Retinal pigment epithelial cell (primary cell): ENCODE data around the gene CBR4.
A peak's percentile ranks its signal among the peaks of the same experiment; 100 is the strongest.

ENCODE experiments used
- DNase-seq: peaks from one replicate; pipeline ENCODE4 v3.0.0-alpha.2; 2010; ENCODE audit warnings: low read depth
- H3K4me3 ChIP-seq: 2 replicates; pipeline ENCODE4 v1.5.1; 2011; ENCODE audit warnings: mild to moderate bottlenecking, low read length, control low read depth, moderate library complexity
- TF ChIP-seq, protein P1 (sequence below): conservative IDR thresholded peaks from 2 replicates; pipeline ENCODE4 v1.5.1; 2011; ENCODE audit warnings: low read depth, low read length, control low read depth, inconsistent platforms

The CBR4 gene

DNA sequence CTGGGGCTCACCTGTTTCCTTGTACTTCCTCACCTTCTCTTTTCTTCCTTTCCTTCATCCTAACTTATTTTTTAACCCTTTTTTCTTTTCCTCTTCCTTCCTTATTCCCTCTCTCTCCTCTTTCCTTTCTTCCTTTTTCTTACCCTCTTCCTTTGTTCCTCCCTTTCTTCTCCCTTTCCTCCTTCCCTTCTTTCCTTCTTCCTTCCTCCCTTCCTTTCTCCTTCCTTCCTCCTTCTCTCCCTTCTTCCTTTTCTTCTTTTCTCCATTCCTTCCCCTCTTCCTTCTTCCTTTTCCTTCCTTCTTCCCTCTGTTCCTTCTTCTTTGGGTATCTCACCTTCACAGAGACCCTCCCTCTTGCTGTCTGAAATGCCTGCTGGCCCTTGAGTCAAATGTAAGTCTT lies 22.1 kb upstream of the CBR4 start:
- TF ChIP-seq, protein P1, sequence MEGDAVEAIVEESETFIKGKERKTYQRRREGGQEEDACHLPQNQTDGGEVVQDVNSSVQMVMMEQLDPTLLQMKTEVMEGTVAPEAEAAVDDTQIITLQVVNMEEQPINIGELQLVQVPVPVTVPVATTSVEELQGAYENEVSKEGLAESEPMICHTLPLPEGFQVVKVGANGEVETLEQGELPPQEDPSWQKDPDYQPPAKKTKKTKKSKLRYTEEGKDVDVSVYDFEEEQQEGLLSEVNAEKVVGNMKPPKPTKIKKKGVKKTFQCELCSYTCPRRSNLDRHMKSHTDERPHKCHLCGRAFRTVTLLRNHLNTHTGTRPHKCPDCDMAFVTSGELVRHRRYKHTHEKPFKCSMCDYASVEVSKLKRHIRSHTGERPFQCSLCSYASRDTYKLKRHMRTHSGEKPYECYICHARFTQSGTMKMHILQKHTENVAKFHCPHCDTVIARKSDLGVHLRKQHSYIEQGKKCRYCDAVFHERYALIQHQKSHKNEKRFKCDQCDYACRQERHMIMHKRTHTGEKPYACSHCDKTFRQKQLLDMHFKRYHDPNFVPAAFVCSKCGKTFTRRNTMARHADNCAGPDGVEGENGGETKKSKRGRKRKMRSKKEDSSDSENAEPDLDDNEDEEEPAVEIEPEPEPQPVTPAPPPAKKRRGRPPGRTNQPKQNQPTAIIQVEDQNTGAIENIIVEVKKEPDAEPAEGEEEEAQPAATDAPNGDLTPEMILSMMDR = no peak
- H3K4me3 ChIP-seq = no peak overlapping the region
- no peak for DNase-seq

- H3K4me3 ChIP-seq = no peak overlapping the region
- DNase-seq = no peak
- TF ChIP-seq, protein P1 = no peak
Observed at GRCh38 chr4:169031392-169031791, 21.3 kb upstream of the CBR4 start.

DNA sequence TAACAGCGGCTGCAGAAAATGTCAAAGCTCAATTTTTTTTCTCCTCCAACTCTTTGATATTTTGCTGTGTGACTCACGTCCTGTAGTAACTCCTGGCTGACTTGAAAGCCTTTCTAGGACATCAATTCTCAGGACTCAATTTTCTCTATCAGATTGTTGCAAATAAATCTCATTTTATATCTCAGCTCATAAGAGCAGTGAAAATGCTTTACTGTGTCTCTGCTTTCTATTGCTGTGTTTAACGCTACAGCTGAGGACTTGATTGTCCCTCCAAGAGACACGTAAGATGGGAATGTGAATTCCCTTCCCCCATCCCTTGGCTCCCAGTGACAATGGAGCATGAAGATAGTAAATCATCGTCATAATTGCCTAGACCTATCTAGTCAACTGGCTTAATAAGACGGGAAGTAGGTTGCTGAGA lies 20.5 kb upstream of the CBR4 start:
- H3K4me3 ChIP-seq = no peak overlapping the region
- TF ChIP-seq, protein P1 = no peak
- DNase-seq = no peak

DNA sequence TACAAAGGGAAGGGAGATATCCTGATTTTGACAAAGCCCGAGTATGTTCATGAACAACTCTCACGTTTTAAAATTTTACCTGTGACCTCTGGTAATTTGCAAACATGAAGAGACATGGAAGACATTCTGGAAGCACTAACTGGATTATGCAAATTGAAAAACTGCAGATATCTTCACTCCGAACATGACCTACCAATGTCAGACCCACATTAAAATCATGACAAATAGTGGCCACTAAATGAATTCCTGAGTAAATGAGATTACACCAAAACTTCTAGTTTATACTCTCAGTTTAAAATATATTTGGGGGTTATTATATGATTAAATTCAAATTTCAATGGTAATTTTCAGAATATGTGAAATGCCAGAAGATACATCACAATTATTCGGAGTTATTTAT lies 19.9 kb upstream of the CBR4 start:
- H3K4me3 ChIP-seq = no peak overlapping the region
- no peak for DNase-seq
- TF ChIP-seq, protein P1 = no peak

- TF ChIP-seq, protein P1 = no peak
- no peak for DNase-seq
- H3K4me3 ChIP-seq = no peak overlapping the region
Observed at GRCh38 chr4:169027663-169028062, 17.6 kb upstream of the CBR4 start.

DNA sequence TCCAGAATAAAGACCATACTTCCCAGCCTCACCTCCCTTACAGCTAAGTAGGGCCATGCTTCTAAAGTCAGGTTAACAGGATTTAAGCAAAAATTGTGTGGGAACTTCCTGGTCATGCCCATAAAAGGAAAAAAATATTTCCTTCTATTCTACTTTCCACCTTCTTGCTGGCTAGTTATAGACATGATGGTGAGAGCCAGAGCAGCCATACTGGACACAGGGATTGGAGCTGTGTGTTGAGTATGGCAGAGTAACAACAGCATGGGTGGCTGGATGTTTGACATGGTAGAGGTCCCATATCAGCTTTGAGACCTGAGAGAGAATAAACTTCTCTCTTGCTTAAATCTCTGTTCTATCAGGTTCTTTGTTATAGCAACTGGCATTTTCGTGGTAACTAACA lies 15.1 kb upstream of the CBR4 start:
- H3K4me3 ChIP-seq = no peak overlapping the region
- TF ChIP-seq, protein P1 = no peak
- DNase-seq = no peak

- no peak overlapping the region for H3K4me3 ChIP-seq
- TF ChIP-seq, protein P1 = peak; percentile 69
- no peak for DNase-seq
Observed at GRCh38 chr4:169024762-169025161, 14.7 kb upstream of the CBR4 start.
